Sigmoid colon (tissue), 7 donors: ENCODE results near the gene IFT25. TPM values are rescaled to one million over a fixed set of nuclear protein-coding genes. Genes with fewer than 3 reads are reported as not detected.

Experiments
- DNase-seq: peaks from one replicate; pipeline ENCODE4 v3.0.0-alpha.2; 2019
- H3K27ac ChIP-seq, 4 donors: fragments of 200-600 bp; sonication (generic); one replicate each; pipeline ENCODE4 v1.5.1; 2016 to 2019; ENCODE audit warnings: mild to moderate bottlenecking in 1 of 4
- H3K27me3 ChIP-seq, 3 donors: fragments of 200-600 bp; sonication (generic); one replicate each; pipeline ENCODE4 v1.5.1; 2019; ENCODE audit warnings: mild to moderate bottlenecking in 1 of 3
- H3K36me3 ChIP-seq, 4 donors: fragments of 200-600 bp; sonication (generic); one replicate each; pipeline ENCODE4 v1.5.1; 2016 to 2019
- H3K4me1 ChIP-seq, 4 donors: fragments of 200-600 bp; sonication (generic); one replicate each; pipeline ENCODE4 v1.5.1; 2017 to 2019
- H3K4me3 ChIP-seq, 4 donors: fragments of 200-600 bp; sonication (generic); one replicate each; pipeline ENCODE4 v1.5.1; 2017 to 2019; ENCODE audit warnings: mild to moderate bottlenecking in 2 of 4, moderate library complexity in 1 of 4
- H3K9me3 ChIP-seq, 4 donors: fragments of 200-600 bp in 3 of 4; sonication (generic) in 3 of 4; one replicate each; pipeline versions ENCODE4 v1.5.1 to v1.6.1; 2013 to 2019
- CTCF ChIP-seq, 4 experiments: fragments of 450-650 bp in 3 of 4; fragments of 200-600 bp in 1 of 4; IDR thresholded peaks; one replicate each; pipeline ENCODE4 v1.5.1; 2016 to 2019; ENCODE audit warnings: antibody characterized with exemption in 4 of 4, mild to moderate bottlenecking in 3 of 4, moderate library complexity in 2 of 4
- EP300 ChIP-seq, 4 donors: sonication (generic); formaldehyde crosslinking; IDR thresholded peaks; one replicate each; pipeline ENCODE4 v1.6.1; 2017; ENCODE audit warnings: antibody characterized with exemption in 4 of 4
- POLR2A ChIP-seq, 2 donors: fragments of 450-650 bp; IDR thresholded peaks; one replicate each; pipeline ENCODE4 v1.6.1; 2016; ENCODE audit warnings: antibody characterized with exemption in 2 of 2, mild to moderate bottlenecking in 2 of 2, moderate library complexity in 2 of 2
- POLR2AphosphoS5 ChIP-seq, 4 donors: sonication (generic); formaldehyde crosslinking; IDR thresholded peaks; one replicate each; pipeline ENCODE4 v1.6.1; 2017; ENCODE audit warnings: antibody characterized with exemption in 4 of 4
- WGBS, 2 donors: extraction: QIAGEN DNeasy Blood & Tissue Kit; methylation state at CpG; one replicate each; pipeline ENCODE4 v1.1.7; 2013; 5-methylcytosine and 5-hydroxymethylcytosine counted together
- intact Hi-C: fragments of 100-400 bp; cut with DNase I; formaldehyde crosslinking; loops from one replicate; pipeline ENCODE4 v1.15.1; 2023
- polyA plus RNA-seq, 3 donors: library from polyadenylated mRNA; stranded (reverse); fragments of 200-250 nt; gene quantifications; one replicate each; pipeline ENCODE4 v1.2.3, GENCODE V29; 2013
- total RNA-seq, 4 donors: library from RNA; depleted of rRNA; stranded (reverse); fragments of >200 nt; gene quantifications; one replicate each; pipeline ENCODE4 v1.1.0, GENCODE V29; 2016
- donor health status: healthy with polysubstance abuse.
- donor health status: Bipolar disorder and iron deficiency.
- donor health status: healthy.

The IFT25 gene
- total and polyA plus RNA-seq, 7 donors = 16.1 to 33.9 (median 25.0) TPM

GRCh38 chr1:53938136-53938830, 7.2 kb downstream of the IFT25 start:
- TF ChIP-seq POLR2AphosphoS5 (IDR thresholded peaks at IDR 0.05) (no peak), EP300 (IDR thresholded peaks at IDR 0.05) (no peak), POLR2A (IDR thresholded peaks at IDR 0.05) (no peak), CTCF (IDR thresholded peaks at IDR 0.05) (no peak)
- H3K4me3 ChIP-seq = no peak overlapping the region
- H3K36me3 ChIP-seq = peaks cover 0 to 6% (median 0%) of the 10 kb centered on the region in 4 donors
- intact Hi-C loops = no loop called here
- no peaks in the 10 kb centered on the region for H3K27me3 ChIP-seq
- H3K27ac ChIP-seq = no peak overlapping the region
- WGBS, 2 donors = 85 to 91% methylated on average over 4 of the region's 4 CpGs
- no peak for DNase-seq
- no peaks in the 10 kb centered on the region for H3K4me1 ChIP-seq
- no peaks in the 10 kb centered on the region for H3K9me3 ChIP-seq

- no peak for DNase-seq
- intact Hi-C loops = no loop called here
- H3K27ac ChIP-seq = no peak overlapping the region
- TF ChIP-seq POLR2A (IDR thresholded peaks at IDR 0.05) (no peak), POLR2AphosphoS5 (IDR thresholded peaks at IDR 0.05) (no peak), EP300 (IDR thresholded peaks at IDR 0.05) (no peak), CTCF (IDR thresholded peaks at IDR 0.05) (no peak)
- no peak overlapping the region for H3K4me3 ChIP-seq
- no peaks in the 10 kb centered on the region for H3K9me3 ChIP-seq
- WGBS, 2 donors = 98% methylated on average over 1 of the region's 1 CpG
- no peaks in the 10 kb centered on the region for H3K27me3 ChIP-seq
- H3K36me3 ChIP-seq = peaks cover 0 to 6% (median 0%) of the 10 kb centered on the region in 4 donors
- no peaks in the 10 kb centered on the region for H3K4me1 ChIP-seq
Observed at GRCh38 chr1:53936430-53936829, 9.1 kb downstream of the IFT25 start.

GRCh38 chr1:53934170-53934765, 11.2 kb downstream of the IFT25 start:
- no peak for DNase-seq
- H3K27ac ChIP-seq = no peak overlapping the region
- intact Hi-C loops = no loop called here
- H3K4me3 ChIP-seq = no peak overlapping the region
- no peaks in the 10 kb centered on the region for H3K27me3 ChIP-seq
- no peaks in the 10 kb centered on the region for H3K9me3 ChIP-seq
- peaks cover 0 to 12% (median 1%) of the 10 kb centered on the region in 4 donors for H3K36me3 ChIP-seq
- no peak for TF ChIP-seq POLR2AphosphoS5 (IDR thresholded peaks at IDR 0.05)
- no peak for TF ChIP-seq CTCF (IDR thresholded peaks at IDR 0.05)
- TF ChIP-seq EP300 (IDR thresholded peaks at IDR 0.05) = no peak
- no peak for TF ChIP-seq POLR2A (IDR thresholded peaks at IDR 0.05)
- 98 to 100% methylated on average over 1 of the region's 1 CpG for WGBS, 2 donors
- H3K4me1 ChIP-seq = no peaks in the 10 kb centered on the region

- no peak overlapping the region for H3K4me3 ChIP-seq
- intact Hi-C loops = no loop called here
- H3K4me1 ChIP-seq = no peaks in the 10 kb centered on the region
- 95 to 98% methylated on average over 2 of the region's 2 CpGs for WGBS, 2 donors
- H3K27ac ChIP-seq = no peak overlapping the region
- no peak for DNase-seq
- H3K9me3 ChIP-seq = no peaks in the 10 kb centered on the region
- peaks cover 3 to 39% (median 5%) of the 10 kb centered on the region in 4 donors for H3K36me3 ChIP-seq
- H3K27me3 ChIP-seq = no peaks in the 10 kb centered on the region
- no peak for TF ChIP-seq EP300 (IDR thresholded peaks at IDR 0.05)
- TF ChIP-seq POLR2A (IDR thresholded peaks at IDR 0.05) = no peak
- TF ChIP-seq CTCF (IDR thresholded peaks at IDR 0.05) = no peak
- no peak for TF ChIP-seq POLR2AphosphoS5 (IDR thresholded peaks at IDR 0.05)
Observed at GRCh38 chr1:53931523-53931922, 14.0 kb downstream of the IFT25 start.
